Stimulated activated naive CD4-positive, alpha-beta T cell (primary cell): ENCODE measurements around the gene CDC42BPA.

Experiments used
- DNase-seq, 6 experiments: peaks; one replicate each; lab custom pipeline; 2025; lab: John Stamatoyannopoulos, UW

CDC42BPA gene

GRCh38 chr1:226978432-226979114, 339.7 kb downstream of the CDC42BPA start:
- no peak for DNase-seq

GRCh38 chr1:226977643-226978431, 340.5 kb downstream of the CDC42BPA start:
- DNase-seq, result no peak

GRCh38 chr1:226976978-226977642, 341.2 kb downstream of the CDC42BPA start:
- no peak for DNase-seq

- no peak for DNase-seq
Measured at GRCh38 chr1:226976276-226976977, 341.9 kb downstream of the CDC42BPA start.

- DNase-seq, result no peak
Measured at GRCh38 chr1:226975259-226976250, 342.7 kb downstream of the CDC42BPA start.

GRCh38 chr1:226974544-226975258, 343.6 kb downstream of the CDC42BPA start:
- no peak for DNase-seq

GRCh38 chr1:226973898-226974543, 344.3 kb downstream of the CDC42BPA start:
- DNase-seq, result no peak

- no peak for DNase-seq
Measured at GRCh38 chr1:226973371-226973897, 344.9 kb downstream of the CDC42BPA start.

- no peak for DNase-seq
Measured at GRCh38 chr1:226972931-226973330, 345.4 kb downstream of the CDC42BPA start.

- no peak for DNase-seq
Measured at GRCh38 chr1:226971765-226972164, 346.5 kb downstream of the CDC42BPA start.

- DNase-seq, result no peak
Measured at GRCh38 chr1:226967665-226968064, 350.6 kb downstream of the CDC42BPA start.

GRCh38 chr1:226966683-226967082, 351.6 kb downstream of the CDC42BPA start:
- DNase-seq, result no peak

GRCh38 chr1:226965581-226966440, 352.5 kb downstream of the CDC42BPA start:
- DNase-seq, result no peak

- DNase-seq, result no peak
Measured at GRCh38 chr1:226964611-226965486, 353.4 kb downstream of the CDC42BPA start.

- no peak for DNase-seq
Measured at GRCh38 chr1:226964068-226964425, 354.2 kb downstream of the CDC42BPA start.

- no peak for DNase-seq
Measured at GRCh38 chr1:226962421-226963391, 355.6 kb downstream of the CDC42BPA start.
